HEK293 (cell line): ENCODE data around the gene SSTR5.

Experiments
- CTCF ChIA-PET: fragments of 350-600 bp; formaldehyde crosslinking; extraction: SDS; loops from one replicate; lab custom pipeline; 2021; ENCODE audit warnings: antibody characterized with exemption; lab: Yijun Ruan, JAX
- POLR2A ChIA-PET: fragments of 300-600 bp; formaldehyde crosslinking; extraction: SDS; loops from one replicate; lab custom pipeline; 2020; ENCODE audit warnings: antibody characterized with exemption, inconsistent platforms; lab: Yijun Ruan, JAX
- H3K27ac ChIP-seq: fragments of 200-500 bp; sonication (Bioruptor generic); 2 replicates; pipeline ENCODE4 v1.5.1; 2014; ENCODE audit warnings: low read depth, low read length, control low read depth, inconsistent platforms; ENCODE audit errors: extremely low read depth
- H3K36me3 ChIP-seq, 2 experiments: fragments of 200-500 bp in 1 of 2; sonication (Bioruptor generic) in 1 of 2; 1 replicate in 1 of 2; 2 replicates in 1 of 2; pipeline ENCODE4 v1.5.1; 2014 to 2017; ENCODE audit warnings: inconsistent platforms in 2 of 2, low read length in 2 of 2; ENCODE audit not compliant: control insufficient read depth in 2 of 2, insufficient read depth in 1 of 2
- H3K4me1 ChIP-seq: fragments of 200-500 bp; sonication (Bioruptor generic); 2 replicates; pipeline ENCODE4 v1.5.1; 2014; ENCODE audit warnings: mild to moderate bottlenecking, low read length, inconsistent platforms; ENCODE audit not compliant: control insufficient read depth, insufficient read depth
- H3K4me3 ChIP-seq: 2 replicates; pipeline ENCODE4 v1.5.1; 2011; ENCODE audit warnings: low read depth, mild to moderate bottlenecking, control low read depth, low read length, moderate library complexity
- H3K9me3 ChIP-seq: fragments of 200-500 bp; sonication (Bioruptor generic); 2 replicates; pipeline ENCODE4 v1.5.1; 2014; ENCODE audit warnings: low read depth, low read length, inconsistent platforms; ENCODE audit not compliant: control insufficient read depth, insufficient read depth
- KLF16 ChIP-seq: fragments of 450-650 bp; formaldehyde crosslinking; IDR thresholded peaks from 2 replicates; pipeline ENCODE4 v1.5.1; 2017; ENCODE audit warnings: missing biosample characterization, missing genetic modification characterization
- SP2 ChIP-seq: fragments of 450-650 bp; formaldehyde crosslinking; IDR thresholded peaks from 2 replicates; pipeline ENCODE4 v1.5.1; 2016; ENCODE audit warnings: missing biosample characterization, missing genetic modification characterization
- TSHZ1 ChIP-seq: fragments of 450-650 bp; formaldehyde crosslinking; IDR thresholded peaks from 2 replicates; pipeline ENCODE4 v1.5.1; 2016; ENCODE audit warnings: missing biosample characterization, missing genetic modification characterization, borderline replicate concordance
- ZBTB26 ChIP-seq: fragments of 450-650 bp; formaldehyde crosslinking; optimal IDR thresholded peaks from 2 replicates; pipeline ENCODE3; 2016; ENCODE audit warnings: missing biosample characterization, mild to moderate bottlenecking, missing genetic modification characterization
- ZFP69B ChIP-seq: fragments of 450-650 bp; formaldehyde crosslinking; IDR thresholded peaks from 2 replicates; pipeline ENCODE4 v1.5.1; 2016; ENCODE audit warnings: missing biosample characterization, missing genetic modification characterization
- ZNF133 ChIP-seq: fragments of 450-650 bp; formaldehyde crosslinking; IDR thresholded peaks from 2 replicates; pipeline ENCODE4 v1.5.1; 2016; ENCODE audit warnings: missing biosample characterization, missing genetic modification characterization
- ZNF184 ChIP-seq: fragments of 450-650 bp; IDR thresholded peaks from 2 replicates; pipeline ENCODE4 v1.5.1; 2018; ENCODE audit warnings: missing biosample characterization, mild to moderate bottlenecking, missing genetic modification characterization
- ZNF354C ChIP-seq: fragments of 450-650 bp; formaldehyde crosslinking; IDR thresholded peaks from 2 replicates; pipeline ENCODE4 v1.5.1; 2016; ENCODE audit warnings: missing biosample characterization, missing genetic modification characterization, low read depth, borderline replicate concordance
- ZNF398 ChIP-seq: fragments of 450-650 bp; formaldehyde crosslinking; IDR thresholded peaks from 2 replicates; pipeline ENCODE4 v1.5.1; 2017; ENCODE audit warnings: missing biosample characterization, missing genetic modification characterization
- ZNF449 ChIP-seq: fragments of 450-650 bp; formaldehyde crosslinking; IDR thresholded peaks from 2 replicates; pipeline ENCODE4 v1.5.1; 2017; ENCODE audit warnings: missing biosample characterization, mild to moderate bottlenecking, missing genetic modification characterization, moderate library complexity
- ZNF561 ChIP-seq: fragments of 450-650 bp; IDR thresholded peaks from 2 replicates; pipeline ENCODE4 v1.5.1; 2018; ENCODE audit warnings: missing biosample characterization, missing genetic modification characterization, borderline replicate concordance
- TF ChIP-seq, protein P1 (sequence below): fragments of 450-650 bp; formaldehyde crosslinking; IDR thresholded peaks from 2 replicates; pipeline ENCODE4 v1.5.1; 2016; ENCODE audit warnings: missing biosample characterization, missing genetic modification characterization
- TF ChIP-seq, protein P2 (sequence below): fragments of 450-650 bp; formaldehyde crosslinking; IDR thresholded peaks from 2 replicates; pipeline ENCODE4 v1.5.1; 2016; ENCODE audit warnings: missing biosample characterization, missing genetic modification characterization

The SSTR5 gene

GRCh38 chr16:1028524-1029258 lies 43.9 kb upstream of the SSTR5 start:
- ChIA-PET POLR2A (no interaction called here), CTCF (interaction anchor here (1.8 kb wide), 1 partner anchor 29 kb away, joined by 6 read pairs; no protein-coding TSS in a partner anchor)
- TF ChIP-seq ZNF133 (no peak), ZNF561 (tag by site-specific recombination) (no peak), SP2 (tag by site-specific recombination) (no peak), TSHZ1 (tag by site-specific recombination) (no peak), ZNF449 (tag by site-specific recombination) (no peak), KLF16 (tag by site-specific recombination) (no peak), ZFP69B (no peak), ZBTB26 (no peak), ZNF184 (no peak), ZNF354C (no peak), ZNF398 (tag by site-specific recombination) (no peak)
- TF ChIP-seq, protein P1, sequence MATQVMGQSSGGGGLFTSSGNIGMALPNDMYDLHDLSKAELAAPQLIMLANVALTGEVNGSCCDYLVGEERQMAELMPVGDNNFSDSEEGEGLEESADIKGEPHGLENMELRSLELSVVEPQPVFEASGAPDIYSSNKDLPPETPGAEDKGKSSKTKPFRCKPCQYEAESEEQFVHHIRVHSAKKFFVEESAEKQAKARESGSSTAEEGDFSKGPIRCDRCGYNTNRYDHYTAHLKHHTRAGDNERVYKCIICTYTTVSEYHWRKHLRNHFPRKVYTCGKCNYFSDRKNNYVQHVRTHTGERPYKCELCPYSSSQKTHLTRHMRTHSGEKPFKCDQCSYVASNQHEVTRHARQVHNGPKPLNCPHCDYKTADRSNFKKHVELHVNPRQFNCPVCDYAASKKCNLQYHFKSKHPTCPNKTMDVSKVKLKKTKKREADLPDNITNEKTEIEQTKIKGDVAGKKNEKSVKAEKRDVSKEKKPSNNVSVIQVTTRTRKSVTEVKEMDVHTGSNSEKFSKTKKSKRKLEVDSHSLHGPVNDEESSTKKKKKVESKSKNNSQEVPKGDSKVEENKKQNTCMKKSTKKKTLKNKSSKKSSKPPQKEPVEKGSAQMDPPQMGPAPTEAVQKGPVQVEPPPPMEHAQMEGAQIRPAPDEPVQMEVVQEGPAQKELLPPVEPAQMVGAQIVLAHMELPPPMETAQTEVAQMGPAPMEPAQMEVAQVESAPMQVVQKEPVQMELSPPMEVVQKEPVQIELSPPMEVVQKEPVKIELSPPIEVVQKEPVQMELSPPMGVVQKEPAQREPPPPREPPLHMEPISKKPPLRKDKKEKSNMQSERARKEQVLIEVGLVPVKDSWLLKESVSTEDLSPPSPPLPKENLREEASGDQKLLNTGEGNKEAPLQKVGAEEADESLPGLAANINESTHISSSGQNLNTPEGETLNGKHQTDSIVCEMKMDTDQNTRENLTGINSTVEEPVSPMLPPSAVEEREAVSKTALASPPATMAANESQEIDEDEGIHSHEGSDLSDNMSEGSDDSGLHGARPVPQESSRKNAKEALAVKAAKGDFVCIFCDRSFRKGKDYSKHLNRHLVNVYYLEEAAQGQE (tag by site-specific recombination): no peak
- TF ChIP-seq, protein P2, sequence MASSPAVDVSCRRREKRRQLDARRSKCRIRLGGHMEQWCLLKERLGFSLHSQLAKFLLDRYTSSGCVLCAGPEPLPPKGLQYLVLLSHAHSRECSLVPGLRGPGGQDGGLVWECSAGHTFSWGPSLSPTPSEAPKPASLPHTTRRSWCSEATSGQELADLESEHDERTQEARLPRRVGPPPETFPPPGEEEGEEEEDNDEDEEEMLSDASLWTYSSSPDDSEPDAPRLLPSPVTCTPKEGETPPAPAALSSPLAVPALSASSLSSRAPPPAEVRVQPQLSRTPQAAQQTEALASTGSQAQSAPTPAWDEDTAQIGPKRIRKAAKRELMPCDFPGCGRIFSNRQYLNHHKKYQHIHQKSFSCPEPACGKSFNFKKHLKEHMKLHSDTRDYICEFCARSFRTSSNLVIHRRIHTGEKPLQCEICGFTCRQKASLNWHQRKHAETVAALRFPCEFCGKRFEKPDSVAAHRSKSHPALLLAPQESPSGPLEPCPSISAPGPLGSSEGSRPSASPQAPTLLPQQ (tag by site-specific recombination): no peak
- no peaks in the 10 kb centered on the region for H3K9me3 ChIP-seq
- no peaks in the 10 kb centered on the region for H3K36me3 ChIP-seq
- no peak overlapping the region for H3K27ac ChIP-seq
- H3K4me3 ChIP-seq: no peak overlapping the region
- H3K4me1 ChIP-seq: no peaks in the 10 kb centered on the region
